SKM-1 treated with dmso at 0.1 percent for 144 hours (cell line): ENCODE data around the gene ACHE.
A peak's percentile ranks its signal among the peaks of the same experiment; 100 is the strongest.

Experiments used
- DNase-seq: peaks from one replicate; lab custom pipeline; 2025; ENCODE audit not compliant: unreplicated experiment; lab: John Stamatoyannopoulos, UW

The ACHE gene

GRCh38 chr7:100896732-100897608, 1.3 kb upstream of the ACHE start:
- DNase-seq, result peak; percentile 28

- DNase-seq, result peak; percentile 26
These were observed 456 bp upstream of the ACHE start for GRCh38 chr7:100895956-100896731.

GRCh38 chr7:100894860-100895700, 608 bp downstream of the ACHE start:
- DNase-seq, result peak; percentile 10

DNA sequence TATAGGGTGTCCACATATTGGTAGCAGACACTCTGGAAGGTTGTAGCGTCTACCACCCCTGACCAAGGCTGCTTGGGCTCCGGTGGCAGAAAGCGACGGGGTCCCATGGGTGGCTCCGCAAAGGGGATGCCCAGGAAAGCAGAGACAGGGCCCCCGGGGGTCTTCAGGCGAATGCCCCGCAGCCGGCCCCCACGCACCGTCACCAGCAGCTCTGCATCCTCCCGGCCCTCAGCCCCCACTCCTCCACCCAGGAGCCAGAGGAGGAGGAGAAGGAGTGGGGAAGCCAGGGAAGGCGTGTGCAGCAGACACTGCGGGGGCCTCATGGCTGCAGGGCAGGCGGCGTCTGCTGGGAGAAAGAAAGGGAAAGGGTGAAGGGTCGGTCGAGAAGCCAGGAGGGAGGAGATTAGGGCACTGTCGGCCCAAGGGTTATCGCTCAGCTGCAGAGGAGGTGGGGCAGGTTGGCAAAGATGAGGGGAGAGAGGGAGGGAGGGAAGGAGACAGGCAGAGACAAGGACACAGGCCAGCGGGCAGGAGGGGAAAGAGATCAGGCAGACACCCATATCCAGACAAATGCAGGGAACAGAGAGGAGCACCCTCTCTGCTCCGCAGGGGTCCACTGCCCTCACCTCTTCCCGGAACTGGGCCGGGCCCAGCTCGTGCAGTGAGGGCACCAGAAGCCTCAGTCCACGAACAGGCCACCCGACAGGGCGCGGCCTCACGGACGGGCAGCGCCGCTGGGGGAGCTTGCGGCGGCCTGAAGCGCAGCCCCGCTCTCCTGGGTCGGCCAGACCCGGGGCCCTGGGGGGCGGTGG, 1.6 kb downstream of the ACHE start:
- no peak for DNase-seq

DNA sequence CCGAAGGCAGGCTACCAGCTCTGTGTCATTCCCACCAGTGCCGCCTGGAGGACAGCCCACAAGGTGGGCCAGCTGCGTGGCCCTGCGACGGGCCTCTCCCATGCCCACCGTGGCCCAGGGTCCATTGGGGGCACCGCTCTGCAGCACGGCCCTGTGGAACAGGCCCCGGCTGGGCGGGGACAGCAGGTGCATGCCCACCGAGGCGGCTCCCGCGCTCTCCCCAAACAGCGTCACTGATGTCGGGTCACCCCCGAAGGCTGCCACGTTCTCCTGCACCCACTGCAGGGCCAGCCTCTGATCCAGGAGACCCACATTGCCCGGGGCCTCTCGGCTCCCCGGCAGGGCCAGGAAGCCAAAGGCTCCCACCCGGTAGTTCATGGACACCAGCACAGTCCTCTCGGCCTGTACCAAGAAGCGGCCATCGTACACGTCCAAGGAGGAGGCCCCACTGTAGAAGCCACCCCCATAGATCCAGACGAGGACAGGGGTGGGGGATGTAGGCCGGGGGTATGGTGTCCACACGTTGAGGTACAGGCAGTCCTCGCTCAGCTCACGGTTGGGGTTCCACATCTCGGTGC, 2.3 kb downstream of the ACHE start:
- no peak for DNase-seq

DNA sequence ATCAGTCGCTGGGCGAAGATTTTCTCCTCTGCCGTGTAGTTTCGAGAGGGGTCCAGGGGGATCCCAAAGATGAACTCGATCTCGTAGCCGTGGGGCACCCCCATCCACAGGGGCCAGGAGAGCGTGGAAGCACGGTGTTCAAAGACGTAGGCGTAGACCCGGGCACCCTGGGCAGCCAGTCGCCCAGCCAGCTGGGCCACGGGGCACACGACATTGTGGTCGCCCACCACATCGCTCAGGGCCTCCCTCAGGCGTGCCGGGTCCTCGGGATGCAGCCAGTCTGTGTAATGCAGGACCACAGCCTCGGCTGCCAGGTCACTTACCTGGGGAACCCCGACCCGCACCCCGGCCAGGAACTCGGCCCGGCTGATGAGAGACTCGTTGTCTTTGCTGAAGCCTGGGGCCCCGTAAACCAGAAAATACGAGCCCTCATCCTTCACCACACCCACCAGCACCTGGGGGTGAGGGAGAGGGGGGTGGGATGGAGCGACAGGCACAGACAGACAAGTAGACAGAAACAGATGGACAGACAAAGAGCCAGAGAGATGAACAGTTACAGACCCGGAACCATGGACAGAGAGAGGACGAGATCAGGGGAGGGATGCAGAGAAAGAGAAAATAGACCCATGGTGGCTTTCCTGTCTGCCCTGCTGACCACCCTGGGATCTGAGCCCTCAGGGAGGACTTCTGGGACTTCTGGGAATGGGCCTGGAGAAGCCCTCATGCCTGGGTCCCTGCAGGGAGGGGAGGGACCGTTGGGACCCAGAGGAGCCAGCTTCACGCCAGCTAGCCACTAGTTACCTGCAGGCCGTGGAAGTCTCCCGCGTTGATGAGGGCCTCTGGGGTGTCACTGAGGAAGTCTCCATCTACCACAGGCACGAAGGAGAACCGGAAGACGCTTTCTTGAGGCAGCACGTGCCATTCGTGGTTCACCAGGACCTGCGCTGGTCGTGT, 3.0 kb downstream of the ACHE start:
- no peak for DNase-seq

GRCh38 chr7:100891568-100892247, 4.0 kb downstream of the ACHE start:
- no peak for DNase-seq

DNA sequence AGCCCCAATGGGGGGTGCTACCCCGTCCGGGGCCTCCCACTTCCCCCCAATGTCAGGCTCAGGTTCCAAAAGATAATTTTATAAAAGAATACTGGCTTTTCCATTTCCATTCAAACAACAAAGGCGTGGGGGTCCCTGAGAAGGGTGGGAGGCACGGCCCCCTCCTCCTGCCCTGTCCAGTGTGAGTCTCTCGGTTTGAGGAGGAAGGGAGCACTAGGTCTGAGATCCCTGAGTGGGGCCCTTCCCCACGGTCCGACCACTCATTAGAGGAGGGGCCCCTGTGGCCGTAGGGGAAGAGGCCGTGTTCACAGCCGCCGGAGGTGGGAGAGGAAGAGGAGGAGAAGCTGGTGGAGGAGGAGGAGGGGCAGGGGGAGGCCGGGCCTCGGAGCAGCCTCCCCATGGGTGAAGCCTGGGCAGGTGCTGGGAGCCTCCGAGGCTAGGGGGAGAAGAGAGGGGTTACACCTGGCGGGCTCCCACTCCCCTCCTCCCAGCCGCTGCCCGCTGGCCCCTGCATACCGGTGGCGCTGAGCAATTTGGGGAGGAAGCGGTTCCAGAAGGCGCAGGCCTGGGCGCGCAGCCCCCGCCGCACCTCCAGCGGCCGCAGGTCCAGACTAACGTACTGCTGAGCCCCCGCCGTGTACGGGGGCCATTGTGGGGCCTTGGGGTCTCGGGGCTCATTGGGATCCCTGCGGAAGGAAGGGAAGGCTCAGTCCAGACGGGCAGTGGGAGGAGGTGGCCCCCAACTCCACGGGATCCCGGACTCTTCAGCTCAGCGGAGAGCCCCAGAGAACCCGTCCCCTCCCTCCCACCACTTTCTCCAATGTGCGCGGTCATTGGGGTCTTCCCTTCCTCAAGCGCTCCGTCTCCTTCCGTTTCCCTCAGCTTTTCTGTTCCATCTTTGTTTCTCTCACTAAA, 4.8 kb downstream of the ACHE start:
- no peak for DNase-seq

DNA sequence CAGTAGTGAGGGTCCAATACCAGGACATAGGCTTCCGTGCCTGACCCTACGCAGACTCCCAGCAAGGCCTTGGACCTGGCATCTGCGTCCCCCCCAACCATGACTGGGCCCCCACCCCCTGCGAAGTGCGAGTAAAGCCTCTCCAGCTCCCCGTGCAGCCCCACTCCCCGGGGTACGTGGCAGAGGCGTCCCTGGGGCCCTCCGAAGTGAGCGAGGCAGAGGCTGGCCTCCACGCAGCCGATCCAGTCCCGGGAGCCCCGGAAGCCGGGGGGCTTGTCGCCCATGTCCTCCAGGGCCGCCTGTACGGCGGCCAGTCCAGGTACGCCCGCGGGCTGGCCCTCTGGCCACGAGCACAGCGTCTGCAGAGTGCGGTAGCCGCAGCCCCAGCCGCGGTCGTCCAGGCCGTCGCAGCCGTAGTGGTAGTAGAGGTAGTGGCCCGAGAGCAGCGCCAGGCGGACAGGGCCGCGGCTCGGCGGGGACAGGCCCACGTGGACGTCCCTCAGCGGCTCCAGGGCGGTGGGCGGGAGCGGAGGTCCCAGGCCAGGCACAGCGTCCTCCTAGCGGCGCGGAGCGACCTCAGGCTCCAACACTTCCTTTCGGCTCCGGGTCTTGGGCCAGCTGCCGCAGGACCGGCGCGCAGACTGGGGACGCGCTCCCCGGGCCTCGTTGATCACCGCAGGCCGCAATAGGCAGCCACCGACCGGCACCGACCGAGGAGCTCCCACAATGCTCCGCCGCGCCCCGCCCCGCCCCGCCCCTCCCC, 6.5 kb downstream of the ACHE start, which contains the start of gene UFSP1:
TSS of gene UFSP1 (minus strand) at position 728 of the 763 bp plus-strand sequence. CDS start at position 284, 444 bp downstream.
- DNase-seq, result no peak

GRCh38 chr7:100888291-100888987, 7.2 kb downstream of the ACHE start:
- DNase-seq, result no peak

- peak; percentile 93 for DNase-seq
These were observed 8.0 kb downstream of the ACHE start for GRCh38 chr7:100887516-100888290.

DNA sequence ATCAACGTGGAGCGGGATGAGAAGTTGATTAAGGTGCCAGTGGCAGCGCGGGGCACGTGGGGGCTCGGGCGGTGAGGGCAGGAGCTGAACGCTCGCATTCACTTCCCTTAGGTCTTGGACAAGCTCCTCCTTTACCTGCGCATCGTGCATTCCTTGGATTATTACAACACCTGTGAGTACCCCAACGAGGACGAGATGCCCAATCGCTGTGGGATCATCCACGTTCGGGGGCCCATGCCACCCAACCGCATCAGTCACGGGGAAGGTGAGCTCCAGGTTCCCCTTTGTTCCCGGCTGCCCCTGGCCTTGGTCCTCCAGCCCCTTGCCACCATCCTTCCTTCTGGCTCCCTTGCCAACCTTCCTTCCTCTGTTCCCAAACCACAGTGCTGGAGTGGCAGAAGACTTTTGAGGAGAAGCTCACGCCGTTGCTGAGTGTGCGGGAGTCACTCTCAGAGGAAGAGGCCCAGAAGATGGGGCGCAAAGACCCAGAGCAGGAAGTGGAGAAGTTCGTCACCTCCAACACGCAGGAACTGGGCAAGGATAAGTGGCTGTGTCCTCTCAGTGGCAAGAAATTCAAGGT, 8.7 kb downstream of the ACHE start:
- peak; percentile 59 for DNase-seq

DNA sequence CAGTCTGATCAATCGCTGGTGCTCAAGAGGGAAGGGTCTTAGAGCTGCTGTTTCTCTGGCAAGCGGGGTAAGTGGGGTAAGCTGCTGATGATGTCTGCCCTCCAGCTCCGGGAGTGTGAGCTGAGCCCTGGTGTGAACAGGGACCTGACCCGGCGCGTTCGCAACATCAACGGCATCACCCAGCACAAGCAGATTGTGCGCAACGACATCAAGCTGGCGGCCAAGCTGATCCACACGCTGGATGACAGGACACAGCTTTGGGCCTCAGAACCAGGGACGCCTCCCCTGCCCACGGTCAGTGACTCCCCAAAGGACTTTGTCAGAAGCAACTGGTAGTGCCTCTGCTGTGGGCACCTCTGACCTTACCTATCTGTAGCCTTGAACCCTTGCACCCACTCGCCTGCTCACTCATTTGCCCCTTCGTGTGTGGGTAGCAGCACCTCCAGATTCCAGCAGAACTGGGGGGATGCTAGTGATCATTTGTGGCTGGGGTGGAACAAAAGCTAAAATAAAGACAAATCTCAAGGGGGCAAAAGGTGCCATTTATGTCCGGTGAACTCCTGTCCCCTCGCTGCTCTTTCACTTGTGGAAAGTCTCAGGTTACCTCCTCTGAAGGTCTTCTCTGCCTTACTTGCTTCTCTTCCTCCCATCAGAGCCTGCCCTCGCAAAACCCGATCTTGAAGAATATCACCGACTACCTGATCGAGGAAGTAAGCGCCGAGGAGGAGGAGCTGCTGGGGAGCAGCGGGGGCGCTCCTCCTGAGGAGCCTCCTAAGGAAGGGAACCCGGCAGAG, 9.3 kb downstream of the ACHE start:
- no peak for DNase-seq
